ENCODE measurements around the gene MGAT5.

The MGAT5 gene

DNA sequence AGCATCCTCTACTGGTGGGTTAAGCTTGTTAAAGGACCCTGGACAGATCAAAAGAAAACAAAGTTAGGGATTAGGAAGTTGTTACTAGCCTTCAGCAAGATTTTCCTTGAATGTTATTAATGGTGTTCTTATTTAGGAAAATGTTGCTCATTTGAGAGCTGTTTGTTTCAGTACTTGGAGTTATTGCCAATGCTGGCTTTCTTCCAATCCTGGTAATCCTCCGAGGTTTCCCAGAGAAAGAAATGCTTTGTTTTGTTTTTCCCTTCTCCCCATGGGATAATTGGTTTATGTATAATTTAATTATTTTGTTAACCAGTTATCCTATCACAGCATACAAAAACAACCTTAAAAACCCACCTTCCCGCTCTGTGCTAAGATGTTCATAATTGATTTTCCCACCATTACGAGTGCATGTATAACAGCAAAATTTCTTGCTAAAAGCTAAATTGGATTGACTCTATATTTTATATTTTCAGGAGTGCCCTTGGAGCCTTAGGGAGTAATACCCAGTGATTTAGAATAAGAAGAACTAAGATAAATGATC is 79.8 kb downstream of the MGAT5 start:
- DNase-seq (ENCODE audit: low spot score) = no peak
- no peak for FAIRE-seq

DNA sequence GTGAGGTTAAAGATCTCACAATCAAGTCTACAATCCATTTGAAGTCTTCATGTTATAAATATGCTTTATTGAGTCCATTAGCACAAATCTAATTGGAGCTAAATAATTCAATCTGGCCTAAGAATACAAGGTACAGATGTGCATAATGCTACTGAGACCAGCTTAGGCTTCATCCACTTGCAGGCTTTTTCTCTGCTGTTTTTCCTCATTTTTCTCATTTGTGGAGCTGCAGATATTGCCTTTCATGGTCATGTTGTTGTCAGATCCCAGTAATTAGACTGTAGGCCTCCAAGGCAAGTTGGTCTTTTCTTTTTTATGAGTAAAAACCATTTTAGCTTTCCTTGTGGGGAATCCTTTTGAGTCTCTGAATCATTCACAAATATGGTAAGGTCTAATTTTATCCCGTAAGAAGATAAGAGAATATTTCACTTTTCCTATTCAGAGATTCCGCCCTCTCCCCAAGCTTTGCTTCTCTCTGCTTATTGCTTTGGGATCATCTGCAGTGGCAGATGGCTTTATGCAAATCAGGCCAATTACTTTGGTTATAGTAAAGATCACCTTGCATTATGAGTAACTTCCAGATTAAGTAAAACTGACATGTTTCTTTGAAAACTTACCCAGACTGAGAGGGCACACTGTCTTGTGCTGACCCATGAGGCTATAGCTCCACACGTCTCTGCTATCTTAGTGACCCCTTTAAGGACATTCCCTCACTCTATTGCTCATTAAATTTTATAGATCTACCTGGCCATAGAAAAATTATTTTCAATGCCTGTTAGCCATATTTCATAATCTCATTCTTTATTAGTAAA is 80.9 kb downstream of the MGAT5 start:
- no peak for FAIRE-seq
- no peak for DNase-seq (ENCODE audit: low spot score)

- DNase-seq (ENCODE audit: low spot score) (no peak), FAIRE-seq (no peak)
Observed at GRCh38 chr2:134335601-134336000, 81.7 kb downstream of the MGAT5 start.

DNA sequence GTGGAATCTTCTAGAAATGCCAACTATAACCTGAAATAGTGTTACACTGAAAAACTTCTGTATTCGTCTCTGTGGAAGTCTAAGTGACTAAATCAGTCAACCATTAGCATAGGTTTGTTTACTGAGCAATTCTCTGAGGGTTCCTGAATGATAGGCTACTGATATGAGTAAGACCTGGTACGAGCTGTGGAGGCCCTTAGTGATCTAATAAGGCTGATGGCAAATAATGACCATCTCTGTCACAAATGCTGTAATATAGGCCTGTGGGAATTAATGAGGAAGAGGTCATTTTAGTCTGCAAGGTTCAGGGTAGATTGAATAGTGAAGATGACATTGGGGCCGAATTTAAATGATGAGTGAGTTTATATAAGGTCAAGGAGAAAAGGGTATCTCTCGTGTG is 82.5 kb downstream of the MGAT5 start:
- FAIRE-seq = no peak
- no peak for DNase-seq (ENCODE audit: low spot score)

- DNase-seq (ENCODE audit: low spot score) (no peak), FAIRE-seq (no peak)
Observed at GRCh38 chr2:134336921-134337320, 83.0 kb downstream of the MGAT5 start.

DNA sequence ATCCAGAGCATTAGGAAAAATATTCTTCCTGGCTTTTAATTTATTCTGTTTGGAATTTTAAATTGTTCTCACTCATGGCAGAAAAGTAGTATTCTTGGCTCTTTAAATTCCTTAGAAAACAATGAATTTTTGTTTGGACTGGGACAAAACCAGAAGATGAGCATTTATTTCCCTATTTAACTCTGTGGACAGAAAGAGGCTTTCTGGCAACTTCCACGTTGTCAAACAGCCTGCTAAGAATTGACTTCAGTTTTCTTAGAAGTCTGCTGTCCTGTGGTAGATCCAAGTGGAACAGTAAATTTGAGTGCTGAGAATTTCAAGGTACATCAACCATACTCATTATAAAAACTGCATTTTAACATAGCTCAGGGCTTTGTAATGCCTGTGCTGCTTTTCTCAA is 83.8 kb downstream of the MGAT5 start:
- DNase-seq (ENCODE audit: low spot score) (no peak), FAIRE-seq (no peak)

GRCh38 chr2:134338208-134338607 is 84.3 kb downstream of the MGAT5 start:
- DNase-seq (ENCODE audit: low spot score) (no peak), FAIRE-seq (no peak)

DNA sequence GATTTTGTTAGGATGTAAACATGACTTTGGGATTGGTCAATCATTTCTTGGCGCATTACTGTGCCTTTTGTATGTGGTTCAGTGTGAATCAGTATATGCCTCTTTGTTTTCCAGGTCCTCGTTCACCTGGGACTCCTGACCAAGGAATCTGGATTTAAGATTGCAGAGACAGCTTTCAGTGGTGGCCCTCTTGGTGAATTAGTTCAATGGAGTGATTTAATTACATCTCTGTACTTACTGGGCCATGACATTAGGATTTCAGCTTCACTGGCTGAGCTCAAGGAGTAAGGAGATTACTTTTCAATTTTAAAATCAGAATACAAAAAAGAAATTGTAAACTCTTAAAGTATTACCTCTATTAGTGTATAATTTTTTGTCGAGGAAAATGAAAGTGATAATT is 87.6 kb downstream of the MGAT5 start:
- no peak for DNase-seq (ENCODE audit: low spot score)
- FAIRE-seq = no peak

- FAIRE-seq = no peak
- DNase-seq (ENCODE audit: low spot score) = no peak
Observed at GRCh38 chr2:134344954-134345697, 91.3 kb downstream of the MGAT5 start.

DNA sequence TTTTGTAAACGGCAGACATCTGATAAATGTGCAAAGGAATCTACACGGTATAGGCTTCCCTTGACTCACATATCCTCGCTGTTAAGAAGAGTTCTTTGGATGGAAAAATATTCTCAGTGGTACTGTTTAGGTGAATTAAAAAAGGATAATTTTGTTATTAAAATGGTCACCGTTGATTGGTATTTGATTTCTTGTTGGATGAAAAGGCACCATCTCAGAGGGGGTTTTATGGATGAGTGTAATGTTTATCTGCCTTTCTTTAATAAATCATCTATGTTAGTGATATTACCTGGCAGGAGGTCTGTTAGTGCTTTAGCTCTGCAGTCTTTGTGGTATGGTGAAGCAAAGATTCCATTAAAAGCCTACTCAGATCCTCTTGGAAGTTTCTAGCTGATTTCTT is 92.3 kb downstream of the MGAT5 start:
- FAIRE-seq = no peak
- no peak for DNase-seq (ENCODE audit: low spot score)

DNA sequence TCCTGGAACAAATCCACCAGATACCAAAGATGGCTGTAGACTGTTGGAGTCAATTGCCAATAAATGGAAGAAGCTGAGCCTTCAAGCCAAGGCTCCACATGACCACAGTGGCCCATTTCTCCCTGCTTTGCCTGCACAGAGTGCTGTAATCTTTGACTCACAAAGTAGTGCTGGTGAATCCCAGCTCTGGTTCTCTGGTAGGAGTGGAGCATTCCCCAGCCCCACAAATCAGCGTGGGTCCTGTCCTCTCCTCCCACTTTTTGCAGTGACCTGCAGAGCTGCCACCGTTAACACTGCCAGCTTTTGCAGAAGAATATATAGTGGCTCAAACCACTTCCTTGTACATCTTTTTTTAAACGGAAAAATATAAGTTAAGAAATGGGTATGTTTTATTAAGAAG is 93.9 kb downstream of the MGAT5 start:
- FAIRE-seq (no peak), DNase-seq (ENCODE audit: low spot score) (no peak)

DNA sequence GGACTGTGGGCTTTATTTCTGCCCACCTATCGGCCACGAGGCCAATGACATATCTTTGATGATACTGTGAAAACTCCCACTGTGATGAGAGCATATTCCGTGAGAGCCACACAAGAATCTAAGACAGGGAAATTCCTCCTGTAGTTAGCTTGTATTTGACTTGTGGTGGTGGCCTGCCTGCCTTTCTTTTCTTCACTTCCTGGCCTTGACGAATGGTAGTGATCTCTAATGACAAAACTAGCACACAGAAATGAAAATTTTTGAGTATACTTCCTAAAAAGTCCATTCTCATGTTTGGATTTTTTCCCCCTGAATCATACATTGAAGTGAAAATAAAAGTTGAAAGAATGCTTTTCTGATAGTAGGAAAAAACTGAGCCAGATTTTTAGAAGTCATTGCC is 94.4 kb downstream of the MGAT5 start:
- DNase-seq (ENCODE audit: low spot score) = no peak
- FAIRE-seq = no peak

GRCh38 chr2:134348760-134349159 is 94.9 kb downstream of the MGAT5 start:
- no peak for DNase-seq (ENCODE audit: low spot score)
- no peak for FAIRE-seq

DNA sequence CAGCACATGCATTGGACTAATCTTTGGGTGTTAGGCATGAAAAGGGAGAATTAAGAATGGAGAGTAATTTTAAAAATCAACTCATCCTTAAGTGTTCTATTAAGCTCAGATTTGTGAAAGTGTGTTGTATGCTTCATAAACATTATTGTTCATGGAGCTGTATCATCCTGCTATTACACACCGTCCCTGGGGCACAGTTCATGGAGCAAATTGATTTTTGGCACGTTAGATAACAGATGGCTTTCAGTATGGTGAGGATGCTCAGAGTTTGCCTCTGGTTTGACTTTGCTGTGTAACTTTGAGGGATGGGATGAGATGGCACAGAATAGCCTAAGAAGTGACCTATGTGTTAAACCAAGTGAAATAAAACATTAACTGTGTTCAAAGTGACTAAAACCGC is 97.1 kb downstream of the MGAT5 start:
- DNase-seq (ENCODE audit: low spot score) (no peak), FAIRE-seq (no peak)

- DNase-seq (ENCODE audit: low spot score) (no peak), FAIRE-seq (no peak)
Observed at GRCh38 chr2:134351899-134352298, 98.0 kb downstream of the MGAT5 start.

DNA sequence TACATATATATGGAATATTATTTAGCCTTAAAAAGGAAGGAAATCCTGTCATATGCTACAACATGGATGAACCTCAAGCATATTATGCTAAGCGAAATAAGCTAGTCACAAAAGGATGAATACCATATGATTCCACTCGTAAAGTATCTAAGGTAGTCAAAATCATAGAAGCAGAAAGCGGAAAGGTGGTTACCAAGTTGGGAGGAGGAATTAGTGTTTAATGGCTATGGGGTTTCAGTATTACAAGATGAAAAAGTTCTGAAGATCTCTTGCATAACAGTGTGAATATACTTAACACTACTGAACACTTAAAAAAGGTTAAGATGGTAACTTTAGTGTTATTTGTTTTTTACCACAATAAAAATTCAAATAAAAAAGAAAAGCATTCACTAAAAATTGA is 99.0 kb downstream of the MGAT5 start:
- no peak for FAIRE-seq

GRCh38 chr2:134354611-134355010 is 100.7 kb downstream of the MGAT5 start:
- no peak for DNase-seq (ENCODE audit: low spot score)
- FAIRE-seq = no peak

More for the DNA sequence above, 99.0 kb downstream of the MGAT5 start:
- no peak for DNase-seq (ENCODE audit: low spot score)

DNA sequence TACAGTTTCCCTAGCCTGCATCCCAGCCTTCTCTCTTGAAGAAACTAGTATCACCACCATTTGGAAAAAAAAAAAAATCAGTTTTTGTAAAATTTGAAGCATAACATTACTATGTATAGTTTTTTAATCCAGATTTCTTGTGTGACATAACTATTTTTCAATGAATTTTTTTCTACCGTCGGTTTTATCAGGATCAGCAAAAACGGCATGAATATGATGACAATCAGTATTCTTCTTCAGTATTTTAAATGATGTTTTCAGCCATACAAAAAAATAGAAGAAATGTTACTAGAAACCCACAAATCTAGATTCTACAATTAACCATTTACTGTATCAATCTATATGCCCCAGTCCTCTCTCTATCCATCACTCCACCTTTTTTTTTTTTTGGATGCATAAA is 103.9 kb downstream of the MGAT5 start:
- DNase-seq (ENCODE audit: low spot score) (no peak), FAIRE-seq (no peak)

DNA sequence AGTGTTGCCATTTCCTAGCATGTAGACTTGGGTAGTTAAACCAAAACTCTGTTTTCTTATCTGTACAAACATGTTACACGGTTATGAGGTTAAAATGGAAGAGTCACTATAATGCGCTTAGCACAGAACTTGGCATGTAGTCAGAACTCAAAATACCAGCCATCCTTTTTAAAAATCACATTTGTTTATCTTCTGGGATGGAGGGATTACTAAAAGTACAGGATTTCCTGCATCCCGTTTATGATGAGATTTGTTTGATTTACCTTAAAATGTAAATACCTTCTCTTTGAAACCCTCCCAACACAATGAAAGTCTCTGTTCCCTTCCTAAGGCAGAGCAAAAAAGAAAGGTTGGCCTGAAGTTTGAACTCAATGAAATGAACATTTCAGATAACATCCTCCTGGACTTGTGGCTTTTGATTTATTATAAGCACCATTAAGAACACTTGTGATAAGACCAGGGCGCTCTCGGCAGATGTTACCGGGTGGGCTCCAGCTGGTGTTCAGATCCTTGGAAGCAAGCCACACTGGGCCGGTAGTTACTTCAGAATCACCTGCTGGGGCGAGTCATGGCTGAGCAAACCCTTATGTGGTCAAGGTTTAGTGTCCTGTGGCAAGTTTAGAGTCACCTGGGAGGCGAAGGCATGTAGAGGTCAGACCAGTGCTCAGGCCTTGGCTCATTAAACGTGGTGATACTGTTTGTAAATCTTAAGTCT is 105.7 kb downstream of the MGAT5 start:
- no peak for FAIRE-seq
- no peak for DNase-seq (ENCODE audit: low spot score)

DNA sequence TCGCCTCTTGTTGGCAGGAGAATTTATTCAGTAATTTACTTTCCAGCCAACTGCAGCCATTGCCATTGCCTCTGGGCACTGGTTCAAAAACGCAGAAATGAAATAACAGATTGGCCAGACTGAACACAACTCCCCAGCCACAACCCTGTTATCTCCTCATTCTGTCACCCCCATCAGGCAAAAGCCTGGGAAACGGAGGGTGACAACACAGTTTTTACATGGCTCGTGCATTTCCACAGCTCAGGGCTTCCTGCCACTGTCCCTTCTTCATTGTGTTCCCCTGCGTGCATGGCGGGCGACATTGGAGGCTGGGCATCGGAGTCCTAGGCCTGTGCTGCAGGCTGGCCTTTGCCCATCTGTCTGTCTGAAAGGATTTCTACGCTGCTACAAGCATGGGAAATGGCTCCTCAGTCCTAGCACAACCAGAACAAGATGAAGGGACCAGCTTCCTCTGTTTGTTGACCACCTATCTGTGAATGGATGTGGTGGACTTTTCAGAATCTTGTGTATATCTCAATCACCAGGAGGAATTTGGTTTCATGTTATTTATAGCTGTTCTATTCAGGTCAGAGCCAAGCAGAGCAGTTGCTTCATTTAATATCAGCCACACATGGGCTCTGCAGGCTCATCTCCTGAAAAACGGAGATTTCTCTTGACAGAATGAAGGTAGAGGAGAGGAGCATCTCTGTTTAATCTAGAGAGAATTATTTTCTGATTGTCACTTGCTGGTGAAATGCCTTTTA is 107.0 kb downstream of the MGAT5 start:
- DNase-seq (ENCODE audit: low spot score) (no peak), FAIRE-seq (no peak)

DNA sequence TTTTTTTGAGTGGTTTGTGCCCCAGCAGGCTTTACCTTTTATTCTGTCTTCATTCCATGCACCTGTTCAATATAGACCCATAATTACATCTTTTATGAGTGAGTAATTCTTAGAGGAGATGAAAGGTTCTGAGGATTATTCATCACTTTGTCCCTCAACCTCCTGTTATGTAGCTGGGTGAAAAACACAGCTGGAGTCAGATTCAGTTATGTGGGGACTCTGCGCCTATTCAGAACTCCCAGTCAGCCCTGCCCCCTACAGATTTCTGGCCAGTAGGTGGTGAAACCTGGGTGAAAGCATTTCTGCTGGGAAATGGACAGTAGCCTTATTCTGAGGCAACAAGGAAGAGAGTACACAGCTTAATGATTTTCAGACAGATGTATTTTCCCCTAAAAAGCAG is 107.8 kb downstream of the MGAT5 start:
- no peak for FAIRE-seq
- no peak for DNase-seq (ENCODE audit: low spot score)

Data from RCC 7860 (cell line).